Smooth muscle cell of the pulmonary artery (primary cell): ENCODE data around the gene ZC3H7B. TPM values are rescaled to one million over a fixed set of nuclear protein-coding genes. Genes with fewer than 3 reads are reported as not detected.

Source experiments
- total RNA-seq: library from RNA; depleted of rRNA; stranded (reverse); fragments of >200 nt; gene quantifications from 2 replicates; pipeline ENCODE4 v1.2.3, GENCODE V29; 2014

The ZC3H7B gene, protein sequence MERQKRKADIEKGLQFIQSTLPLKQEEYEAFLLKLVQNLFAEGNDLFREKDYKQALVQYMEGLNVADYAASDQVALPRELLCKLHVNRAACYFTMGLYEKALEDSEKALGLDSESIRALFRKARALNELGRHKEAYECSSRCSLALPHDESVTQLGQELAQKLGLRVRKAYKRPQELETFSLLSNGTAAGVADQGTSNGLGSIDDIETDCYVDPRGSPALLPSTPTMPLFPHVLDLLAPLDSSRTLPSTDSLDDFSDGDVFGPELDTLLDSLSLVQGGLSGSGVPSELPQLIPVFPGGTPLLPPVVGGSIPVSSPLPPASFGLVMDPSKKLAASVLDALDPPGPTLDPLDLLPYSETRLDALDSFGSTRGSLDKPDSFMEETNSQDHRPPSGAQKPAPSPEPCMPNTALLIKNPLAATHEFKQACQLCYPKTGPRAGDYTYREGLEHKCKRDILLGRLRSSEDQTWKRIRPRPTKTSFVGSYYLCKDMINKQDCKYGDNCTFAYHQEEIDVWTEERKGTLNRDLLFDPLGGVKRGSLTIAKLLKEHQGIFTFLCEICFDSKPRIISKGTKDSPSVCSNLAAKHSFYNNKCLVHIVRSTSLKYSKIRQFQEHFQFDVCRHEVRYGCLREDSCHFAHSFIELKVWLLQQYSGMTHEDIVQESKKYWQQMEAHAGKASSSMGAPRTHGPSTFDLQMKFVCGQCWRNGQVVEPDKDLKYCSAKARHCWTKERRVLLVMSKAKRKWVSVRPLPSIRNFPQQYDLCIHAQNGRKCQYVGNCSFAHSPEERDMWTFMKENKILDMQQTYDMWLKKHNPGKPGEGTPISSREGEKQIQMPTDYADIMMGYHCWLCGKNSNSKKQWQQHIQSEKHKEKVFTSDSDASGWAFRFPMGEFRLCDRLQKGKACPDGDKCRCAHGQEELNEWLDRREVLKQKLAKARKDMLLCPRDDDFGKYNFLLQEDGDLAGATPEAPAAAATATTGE
- 70.1 and 79.1 TPM in 2 replicates for total RNA-seq

GRCh38 chr22:41301085-41302020 lies at the start of gene ZC3H7B:
ZC3H7B (plus strand) TSS chr22:41301525; CDS start chr22:41320661, 19,136 bp downstream.

DNA sequence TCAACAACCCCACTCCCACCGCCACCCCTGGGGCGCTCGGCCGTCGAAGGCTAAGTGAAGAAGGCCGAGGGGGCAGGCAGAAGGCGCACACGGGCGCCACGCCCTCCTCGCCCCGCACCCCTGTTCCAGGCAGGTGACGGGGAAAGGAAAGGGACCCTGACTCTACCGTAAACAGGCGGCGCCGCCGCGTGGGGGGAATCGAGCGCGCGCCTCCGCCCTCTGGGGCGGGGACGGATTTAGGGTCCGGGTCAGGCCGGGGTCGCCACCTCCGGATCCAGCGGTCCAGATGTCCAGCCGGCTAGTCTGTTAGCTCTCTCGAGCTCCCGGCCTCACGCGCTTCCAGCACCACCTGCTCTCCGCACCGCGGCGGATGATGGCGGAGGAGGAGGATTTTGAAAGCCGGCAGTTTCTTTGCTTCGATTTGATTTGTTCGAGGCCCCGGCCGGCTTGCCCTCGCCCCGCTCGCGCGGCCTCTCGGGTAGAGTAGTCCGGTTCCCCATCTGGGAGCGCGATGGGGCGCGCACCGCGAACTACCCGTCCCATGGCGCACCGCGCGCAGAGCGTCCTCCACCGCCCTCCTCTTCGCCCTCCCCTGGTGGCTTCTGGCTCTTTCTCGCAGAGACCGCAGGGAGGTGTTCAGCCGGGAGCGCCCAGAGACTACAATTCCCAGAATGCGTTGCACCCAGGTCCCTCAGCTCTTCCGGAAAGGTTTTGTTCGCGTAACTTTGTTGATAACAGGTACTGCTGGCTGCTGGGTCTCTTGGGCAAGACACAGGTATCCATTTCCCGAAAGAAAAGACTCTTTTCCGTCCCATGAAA lies 15.3 kb upstream of the ZC3H7B start, which contains the start of gene RANGAP1:
Gene RANGAP1 (minus strand): TSS at position 368 of the 819 bp plus-strand sequence. CDS start 5,143 bp downstream, outside the sequence.

GRCh38 chr22:41381329-41382097 lies 80.2 kb downstream of the ZC3H7B start, which contains the start of gene TEF:
TEF (plus strand) TSS chr22:41381942; CDS start chr22:41382045, 103 bp downstream.

Other genes starting within 250 kb of the ZC3H7B start
- 67.8 and 71.9 TPM in 2 replicates for gene EP300, start 208.9 kb upstream of the ZC3H7B start, total RNA-seq
- gene L3MBTL2, start 96.2 kb upstream of the ZC3H7B start, total RNA-seq = 22.8 and 25.0 TPM in 2 replicates
- 1.1 and 1.2 TPM in 2 replicates for gene CHADL, start 60.6 kb upstream of the ZC3H7B start, total RNA-seq
- 37.6 and 61.7 TPM in 2 replicates for gene RANGAP1, start 15.3 kb upstream of the ZC3H7B start, total RNA-seq
- 12.8 and 16.5 TPM in 2 replicates for gene TEF, start 80.4 kb downstream of the ZC3H7B start, total RNA-seq
- gene TOB2, start 145.3 kb downstream of the ZC3H7B start, total RNA-seq = 26.8 and 31.1 TPM in 2 replicates
- gene PHF5A, start 167.2 kb downstream of the ZC3H7B start, total RNA-seq = 32.9 and 33.9 TPM in 2 replicates
- gene ACO2, start 167.6 kb downstream of the ZC3H7B start, total RNA-seq = 94.5 and 101 TPM in 2 replicates
- 27.2 and 35.0 TPM in 2 replicates for gene POLR3H, start 242.9 kb downstream of the ZC3H7B start, total RNA-seq